ENCODE data around the gene FAM131B. TPM values are rescaled to one million over a fixed set of nuclear protein-coding genes. Genes with fewer than 3 reads are reported as not detected.

FAM131B gene
- total and polyA plus RNA-seq, 11 donors = 0.15 to 0.79 (median 0.40) TPM

- intact Hi-C loops (cut with DNase I) = loop anchor here in 3 of 10 donors (2.0 to 10.0 kb wide), 3 partner anchors 17 to 515 kb away; partner anchors contain the start of genes CASP2 (in 2 of the 3), TMEM139 (in 2 of the 3) and TCAF1 (in 1 of the 3)
- DNase-seq = no peak
- peaks cover 5 to 95% (median 59%) of the 10 kb centered on the region in 12 donors for H3K4me1 ChIP-seq
- no peak overlapping the region for H3K4me3 ChIP-seq
- WGBS, 4 donors = 74 to 93% (median 88%) methylated on average over 7 to 15 of the region's 15 CpGs
- peaks cover 0 to 66% (median 45%) of the 10 kb centered on the region in 9 donors for H3K36me3 ChIP-seq
- H3K9me3 ChIP-seq = no peaks in the 10 kb centered on the region
- TF ChIP-seq, protein P1, sequence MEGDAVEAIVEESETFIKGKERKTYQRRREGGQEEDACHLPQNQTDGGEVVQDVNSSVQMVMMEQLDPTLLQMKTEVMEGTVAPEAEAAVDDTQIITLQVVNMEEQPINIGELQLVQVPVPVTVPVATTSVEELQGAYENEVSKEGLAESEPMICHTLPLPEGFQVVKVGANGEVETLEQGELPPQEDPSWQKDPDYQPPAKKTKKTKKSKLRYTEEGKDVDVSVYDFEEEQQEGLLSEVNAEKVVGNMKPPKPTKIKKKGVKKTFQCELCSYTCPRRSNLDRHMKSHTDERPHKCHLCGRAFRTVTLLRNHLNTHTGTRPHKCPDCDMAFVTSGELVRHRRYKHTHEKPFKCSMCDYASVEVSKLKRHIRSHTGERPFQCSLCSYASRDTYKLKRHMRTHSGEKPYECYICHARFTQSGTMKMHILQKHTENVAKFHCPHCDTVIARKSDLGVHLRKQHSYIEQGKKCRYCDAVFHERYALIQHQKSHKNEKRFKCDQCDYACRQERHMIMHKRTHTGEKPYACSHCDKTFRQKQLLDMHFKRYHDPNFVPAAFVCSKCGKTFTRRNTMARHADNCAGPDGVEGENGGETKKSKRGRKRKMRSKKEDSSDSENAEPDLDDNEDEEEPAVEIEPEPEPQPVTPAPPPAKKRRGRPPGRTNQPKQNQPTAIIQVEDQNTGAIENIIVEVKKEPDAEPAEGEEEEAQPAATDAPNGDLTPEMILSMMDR (IDR thresholded peaks at IDR 0.05) = no peak
- no peaks in the 10 kb centered on the region for H3K27me3 ChIP-seq
- H3K27ac ChIP-seq = peak overlapping the region in 2 of 12 donors; percentile 37 to 99
- no peak for ATAC-seq
Observed at GRCh38 chr7:143389316-143390103, 27.0 kb upstream of the FAM131B start.

- intact Hi-C loops (cut with DNase I) = loop anchor here in 2 of 10 donors (10.0 kb wide), 2 partner anchors 104 to 516 kb away; partner anchors contain the start of genes CASP2 (in 2 of the 2), TMEM139 (in 2 of the 2) and TCAF1 (in 1 of the 2)
- 90 to 93% (median 91%) methylated on average over 21 to 28 of the region's 28 CpGs for WGBS, 4 donors
- peaks cover 0 to 69% (median 46%) of the 10 kb centered on the region in 9 donors for H3K36me3 ChIP-seq
- H3K9me3 ChIP-seq = no peaks in the 10 kb centered on the region
- ATAC-seq (no peak), DNase-seq (no peak)
- no peak for TF ChIP-seq POLR2A (IDR thresholded peaks at IDR 0.05)
- TF ChIP-seq, protein P1 (IDR thresholded peaks at IDR 0.05) = no peak
- H3K4me1 ChIP-seq = peaks cover 8 to 97% (median 67%) of the 10 kb centered on the region in 12 donors
- no peaks in the 10 kb centered on the region for H3K27me3 ChIP-seq
- H3K4me3 ChIP-seq = no peak overlapping the region
- H3K27ac ChIP-seq = peak overlapping the region in 2 of 12 donors; percentile 13 to 99
Observed at GRCh38 chr7:143388491-143389101, 26.1 kb upstream of the FAM131B start.

DNA sequence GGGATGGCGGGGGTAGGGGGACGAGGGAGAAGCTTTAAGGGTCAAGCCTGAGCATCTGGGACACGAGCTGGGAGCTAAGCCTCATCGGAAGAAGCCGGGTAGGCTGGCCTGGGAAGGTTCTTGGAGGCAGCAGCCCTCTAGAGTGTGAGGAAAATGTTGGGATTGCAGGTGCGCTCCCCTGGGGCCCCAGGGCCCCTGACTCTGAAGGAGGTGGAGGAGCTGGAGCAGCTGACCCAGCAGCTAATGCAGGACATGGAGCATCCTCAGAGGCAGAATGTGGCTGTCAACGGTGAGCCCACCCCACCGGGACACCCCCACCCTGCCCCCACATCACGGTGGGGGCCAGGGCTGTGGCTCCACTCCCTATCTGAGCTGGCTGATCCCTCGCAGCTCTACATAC is 25.5 kb upstream of the FAM131B start:
- intact Hi-C loops (cut with DNase I) = loop anchor here in 2 of 10 donors (10.0 kb wide), 2 partner anchors 103 to 517 kb away; partner anchors contain the start of genes CASP2 (in 2 of the 2), TMEM139 (in 2 of the 2) and TCAF1 (in 1 of the 2)
- H3K4me1 ChIP-seq = peaks cover 10 to 97% (median 67%) of the 10 kb centered on the region in 12 donors

More for the DNA sequence above, 25.5 kb upstream of the FAM131B start:
- DNase-seq (no peak), ATAC-seq (no peak)
- H3K27ac ChIP-seq = peak overlapping the region in 1 of 12 donors; percentile 99
- H3K36me3 ChIP-seq = peaks cover 0 to 73% (median 46%) of the 10 kb centered on the region in 9 donors
- H3K4me3 ChIP-seq = no peak overlapping the region
- WGBS, 4 donors = 76 to 89% (median 82%) methylated on average over 8 to 10 of the region's 10 CpGs
- TF ChIP-seq POLR2A (IDR thresholded peaks at IDR 0.05) = no peak
- TF ChIP-seq, protein P1 (IDR thresholded peaks at IDR 0.05) = no peak
- no peaks in the 10 kb centered on the region for H3K27me3 ChIP-seq
- no peaks in the 10 kb centered on the region for H3K9me3 ChIP-seq

Data from heart left ventricle (tissue), 16 donors.